H1 (cell line): ENCODE data around the gene TBKBP1. TPM values are rescaled to one million over a fixed set of nuclear protein-coding genes. Genes with fewer than 3 reads are reported as not detected.

Experiments used
- CTCF ChIA-PET: fragments of 300-600 bp; sonication (Branson Sonifier 250); formaldehyde crosslinking; loops from one replicate; lab custom pipeline; 2021; ENCODE audit not compliant: partially characterized antibody; lab: Charles Lee
- POLR2A ChIA-PET: fragments of 300-600 bp; sonication (Branson Sonifier 250); formaldehyde crosslinking; loops from one replicate; lab custom pipeline; 2021; ENCODE audit warnings: inconsistent platforms; ENCODE audit not compliant: partially characterized antibody; lab: Charles Lee
- DNase-seq, 2 experiments: peaks; one replicate each; pipeline versions ENCODE4 v3.0.0 to v3.0.0-alpha.2; 2010 to 2022; ENCODE audit warnings: low spot score in 2 of 2, low read depth in 1 of 2, mixed read lengths in 1 of 2
- FAIRE-seq: peaks from 2 replicates; lab custom pipeline; 2011; peaks lifted over from hg19 to GRCh38; lab: Jason Lieb, UNC
- H2AFZ ChIP-seq: 2 replicates; pipeline ENCODE4 v1.8.1; 2012; ENCODE audit warnings: low read length, inconsistent platforms
- H2AK5ac ChIP-seq: 2 replicates; pipeline ENCODE4 v1.6.1; 2013; ENCODE audit warnings: low read depth, low read length
- H2BK120ac ChIP-seq: replicated peaks from 2 replicates; pipeline ENCODE3; 2013; ENCODE audit warnings: low read depth, low read length, inconsistent platforms
- H2BK12ac ChIP-seq: 2 replicates; pipeline ENCODE4 v1.6.1; 2013; ENCODE audit warnings: low read depth, low read length
- H2BK15ac ChIP-seq: 2 replicates; pipeline ENCODE4 v1.6.1; 2013; ENCODE audit warnings: low read length
- H2BK20ac ChIP-seq: 2 replicates; pipeline ENCODE4 v1.6.1; 2013; ENCODE audit warnings: low read length
- H2BK5ac ChIP-seq: 2 replicates; pipeline ENCODE4 v1.6.1; 2013; ENCODE audit warnings: low read depth, low read length
- H3K14ac ChIP-seq: 2 replicates; pipeline ENCODE4 v1.6.1; 2013; ENCODE audit warnings: inconsistent platforms; ENCODE audit not compliant: insufficient read length
- H3K18ac ChIP-seq: 2 replicates; pipeline ENCODE4 v1.6.1; 2013; ENCODE audit warnings: low read length; ENCODE audit errors: extremely low read depth
- H3K23ac ChIP-seq: 2 replicates; pipeline ENCODE4 v1.6.1; 2013; ENCODE audit warnings: inconsistent platforms; ENCODE audit not compliant: insufficient read length
- H3K23me2 ChIP-seq: 2 replicates; pipeline ENCODE4 v1.6.1; 2013; ENCODE audit warnings: low read depth, low read length
- H3K27ac ChIP-seq: 2 replicates; pipeline ENCODE4 v1.6.1; 2011; ENCODE audit warnings: low read depth, low read length, inconsistent platforms
- H3K27me3 ChIP-seq, 4 experiments: replicated peaks in 1 of 4; 1 replicate in 1 of 4; 2 replicates in 3 of 4; pipeline versions ENCODE4 v1.6.1 to v1.8.1; 2011 to 2013; ENCODE audit warnings: low read length in 3 of 4, mild to moderate bottlenecking in 3 of 4, inconsistent platforms in 2 of 4, mixed read lengths in 2 of 4, moderate library complexity in 1 of 4; ENCODE audit not compliant: control insufficient read depth in 3 of 4, insufficient read depth in 3 of 4; ENCODE audit errors: extremely low read depth in 1 of 4
- H3K36me3 ChIP-seq, 4 experiments: 2 replicates each; pipeline versions ENCODE4 v1.6.1 to v1.8.1; 2011 to 2013; ENCODE audit warnings: mild to moderate bottlenecking in 4 of 4, low read length in 3 of 4, moderate library complexity in 2 of 4, control low read depth in 1 of 4, inconsistent platforms in 1 of 4; ENCODE audit not compliant: insufficient read depth in 4 of 4, control insufficient read depth in 2 of 4
- H3K4ac ChIP-seq: replicated peaks from 2 replicates; pipeline ENCODE3; 2013; ENCODE audit warnings: low read length, low read depth, mixed read lengths, inconsistent platforms; ENCODE audit not compliant: insufficient read length
- H3K4me1 ChIP-seq, 4 experiments: replicated peaks in 1 of 4; 1 replicate in 1 of 4; 2 replicates in 3 of 4; pipeline versions ENCODE4 v1.6.1 to v1.8.1; 2011 to 2013; ENCODE audit warnings: low read length in 3 of 4, inconsistent platforms in 2 of 4, mixed read lengths in 1 of 4; ENCODE audit not compliant: insufficient read depth in 4 of 4, control insufficient read depth in 3 of 4
- H3K4me2 ChIP-seq, 2 experiments: 2 replicates each; pipeline versions ENCODE4 v1.6.1 to v1.8.1; 2011 to 2013; ENCODE audit warnings: low read depth in 2 of 2, low read length in 2 of 2, control low read depth in 1 of 2, inconsistent platforms in 1 of 2, mild to moderate bottlenecking in 1 of 2; ENCODE audit not compliant: insufficient read depth in 1 of 2
- H3K4me3 ChIP-seq, 4 experiments: fragments of 200-600, 300-600 bp in 1 of 4; sonication (generic), shearing (Covaris generic), sonication (Bioruptor Twin) in 1 of 4; 2 replicates each; pipeline versions ENCODE4 v1.5.1 to v1.8.1; 2011 to 2016; ENCODE audit warnings: low read length in 4 of 4, low read depth in 3 of 4, control low read depth in 2 of 4, inconsistent platforms in 2 of 4, mild to moderate bottlenecking in 2 of 4, mixed read lengths in 1 of 4, moderate library complexity in 1 of 4; ENCODE audit not compliant: insufficient read depth in 2 of 4; ENCODE audit errors: extremely low read depth in 1 of 4
- H3K56ac ChIP-seq: replicated peaks from 2 replicates; pipeline ENCODE3; 2013; ENCODE audit warnings: low read depth, mild to moderate bottlenecking, mixed read lengths, low read length, inconsistent platforms; ENCODE audit not compliant: insufficient read length
- H3K79me1 ChIP-seq: 2 replicates; pipeline ENCODE4 v1.6.1; 2013; ENCODE audit warnings: low read depth, low read length, control low read depth
- H3K79me2 ChIP-seq, 2 experiments: 2 replicates each; pipeline versions ENCODE4 v1.6.1 to v1.8.1; 2012 to 2013; ENCODE audit warnings: low read length in 2 of 2, mild to moderate bottlenecking in 2 of 2, inconsistent platforms in 1 of 2; ENCODE audit not compliant: insufficient read depth in 2 of 2, control insufficient read depth in 1 of 2
- H3K9ac ChIP-seq, 4 experiments: replicated peaks in 1 of 4; 1 replicate in 1 of 4; 2 replicates in 3 of 4; pipeline versions ENCODE4 v1.6.1 to v1.8.1; 2011 to 2013; ENCODE audit warnings: low read depth in 3 of 4, low read length in 3 of 4, control low read depth in 2 of 4, mild to moderate bottlenecking in 2 of 4, moderate library complexity in 2 of 4, inconsistent platforms in 1 of 4; ENCODE audit errors: extremely low read depth in 1 of 4
- H3K9me3 ChIP-seq, 2 experiments: 2 replicates each; pipeline versions ENCODE4 v1.6.1 to v1.8.1; 2012 to 2013; ENCODE audit warnings: mild to moderate bottlenecking in 2 of 2, moderate library complexity in 2 of 2, control low read depth in 1 of 2, inconsistent platforms in 1 of 2, low read depth in 1 of 2, low read length in 1 of 2, mixed read lengths in 1 of 2; ENCODE audit not compliant: insufficient read depth in 2 of 2
- H4K20me1 ChIP-seq, 2 experiments: replicated peaks in 1 of 2; 2 replicates each; pipeline versions ENCODE3 to v1.8.1; 2011 to 2013; ENCODE audit warnings: inconsistent platforms in 2 of 2, low read length in 2 of 2, mild to moderate bottlenecking in 1 of 2; ENCODE audit not compliant: insufficient read depth in 2 of 2, control insufficient read depth in 1 of 2
- H4K5ac ChIP-seq: 2 replicates; pipeline ENCODE4 v1.6.1; 2013; ENCODE audit warnings: low read length, low read depth, mixed read lengths, inconsistent platforms; ENCODE audit not compliant: insufficient read length
- H4K8ac ChIP-seq: 2 replicates; pipeline ENCODE4 v1.8.0; 2013; ENCODE audit warnings: mild to moderate bottlenecking, moderate library complexity, low read length, inconsistent platforms; ENCODE audit not compliant: insufficient read depth; ENCODE audit errors: extremely low read depth
- H4K91ac ChIP-seq: replicated peaks from 2 replicates; pipeline ENCODE3; 2013; ENCODE audit warnings: low read length, mixed read lengths, inconsistent platforms; ENCODE audit not compliant: insufficient read length
- CBX8 ChIP-seq: fragments of 300-800, 300-1000 bp; sonication (generic); IDR thresholded peaks from 2 replicates; pipeline ENCODE4 v1.7.1; 2016; ENCODE audit warnings: low read depth, low read length, borderline replicate concordance
- E2F6 ChIP-seq: IDR thresholded peaks from 2 replicates; pipeline ENCODE4 v1.6.1; 2012; ENCODE audit warnings: inconsistent platforms
- FOSL1 ChIP-seq: IDR thresholded peaks from 2 replicates; pipeline ENCODE4 v1.6.1; 2011; ENCODE audit warnings: mild to moderate bottlenecking, low read depth, low read length, moderate library complexity; ENCODE audit not compliant: insufficient read depth
- RBBP5 ChIP-seq: IDR thresholded peaks from 2 replicates; pipeline ENCODE4 v1.7.1; 2012; ENCODE audit warnings: low read depth, mild to moderate bottlenecking, inconsistent platforms, low read length, moderate library complexity, borderline replicate concordance
- SP2 ChIP-seq: IDR thresholded peaks from 2 replicates; pipeline ENCODE4 v1.6.1; 2012; ENCODE audit warnings: mild to moderate bottlenecking, low read length, inconsistent platforms
- WGBS, 2 experiments: shearing (Covaris generic) in 1 of 2; methylation state at CpG; one replicate each; pipeline versions ENCODE4 v1.1.6 to v1.1.7; 2013 to 2015; ENCODE audit warnings: low lambda C conversion rate in 2 of 2, mixed read lengths in 2 of 2, inconsistent platforms in 1 of 2, low coverage in 1 of 2, missing lambda C conversion rate in 1 of 2; ENCODE audit not compliant: insufficient replicate concordance in 2 of 2, insufficient coverage in 1 of 2, insufficient read length in 1 of 2; ENCODE audit errors: extremely low coverage in 1 of 2, missing lambda C conversion rate in 1 of 2; 5-methylcytosine and 5-hydroxymethylcytosine counted together
- polyA plus RNA-seq, 7 experiments: library from polyadenylated mRNA; depleted of rRNA in 3 of 7; stranded (reverse) in 5 of 7; unstranded in 2 of 7; fragments of >200 nt in 5 of 7; fragments of 200-250 nt in 2 of 7; gene quantifications; 1 replicate in 5 of 7; 2 replicates in 1 of 7; 4 replicates in 1 of 7; pipeline versions ENCODE4 v1.2.1 to v1.2.3, GENCODE V29; 2011 to 2013; ENCODE audit warnings: missing spikeins in 2 of 7, mixed read lengths in 2 of 7
- total RNA-seq: library from RNA; stranded (reverse); fragmentation: NEBNext Ultra II Directional; extraction: Animal tissue kit (Norgen Biotek cat#: 25700); gene quantifications from 2 replicates; pipeline ENCODE4 v1.2.1, GENCODE V29; 2021

TBKBP1 gene
- total and polyA plus RNA-seq, 2 of the 8 experiments (the other 6 are each of a cell fraction or from before 2014, with no cell fraction given): 6.3 to 15.1 TPM

GRCh38 chr17:47726796-47727703 is 33.1 kb downstream of the TBKBP1 start:
- Histone ChIP-seq H2BK15ac (peak overlapping the region; percentile 25; the same call in 1 of the 2 replicates), H3K14ac (no peak overlapping the region), H4K91ac (no peak overlapping the region), H3K23me2 (no peaks in the 10 kb centered on the region; the same call in 1 of the 2 replicates), H3K27ac (no peak overlapping the region), H3K4me2 (no peak overlapping the region), H3K23ac (no peak overlapping the region), H3K79me1 (no peaks in the 10 kb centered on the region), H3K4me3 (no peak overlapping the region), H3K4me1 (peaks cover 0 to 11% (median 0%) of the 10 kb centered on the region in 4 experiments; a peak in 1 of 7 replicates), H3K18ac (no peak overlapping the region), H3K56ac (no peak overlapping the region), H4K20me1 (no peaks in the 10 kb centered on the region), H2BK120ac (no peak overlapping the region), H2AFZ (no peak overlapping the region), H3K27me3 (peaks cover under 1 to 20% (median 12%) of the 10 kb centered on the region in 4 experiments), H3K36me3 (no peaks in the 10 kb centered on the region), H3K79me2 (no peaks in the 10 kb centered on the region), H2AK5ac (0 out of 2 replicates have a peak overlapping the region, but pooled peaks have one; percentile 75), H2BK12ac (no peak overlapping the region), H3K9me3 (no peaks in the 10 kb centered on the region), H3K4ac (no peak overlapping the region), H3K9ac (no peak overlapping the region), H2BK20ac (no peak overlapping the region), H2BK5ac (no peak overlapping the region), H4K8ac (no peak overlapping the region), H4K5ac (no peak overlapping the region)
- WGBS, 2 experiments: 80% methylated on average over 11 of the region's 12 CpGs; no CpG with 5 or more reads in 1 of the 2 experiments
- POLR2A ChIA-PET: interaction anchor here (0.7 to 1.4 kb wide), 5 partner anchors 9 to 32 kb away, joined by 3 read pairs; no protein-coding TSS in a partner anchor
- DNase-seq (no peak), FAIRE-seq (no peak)
- CTCF ChIA-PET: interaction anchor here (1.0 to 24.7 kb wide), 4 partner anchors 11 to 39 kb away, joined by 3 to 441 read pairs (median 91); partner anchors contain the start of gene TBKBP1
- TF ChIP-seq RBBP5 (no peak), FOSL1 (no peak), SP2 (no peak), CBX8 (no peak), E2F6 (no peak)
